SJSA1 (cell line): Measurements from ENCODE around the gene PFKL. TPM values are rescaled to one million over a fixed set of nuclear protein-coding genes. Genes with fewer than 3 reads are reported as not detected.
"Not testable (repeated sequence)": the region's sequence is repeated elsewhere in the genome, so short reads cannot be mapped to it uniquely, and the experiment has no call there.

Source experiments
- DNase-seq, 2 experiments: peaks; one replicate each; pipeline ENCODE4 v3.0.0-alpha.2; 2015 to 2020; ENCODE audit warnings: low spot score in 2 of 2, low read depth in 1 of 2
- H3K27ac ChIP-seq: fragments of 250-450 bp; sonication (Bioruptor Pico); 2 replicates; pipeline ENCODE4 v1.5.1; 2020; ENCODE audit warnings: mild to moderate bottlenecking, moderate library complexity
- H3K27me3 ChIP-seq: fragments of 250-450 bp; sonication (Bioruptor Pico); replicated peaks from 2 replicates; pipeline ENCODE4 v1.5.1; 2020; ENCODE audit warnings: mild to moderate bottlenecking, moderate library complexity
- H3K36me3 ChIP-seq: fragments of 250-450 bp; sonication (Bioruptor Pico); 2 replicates; pipeline ENCODE4 v1.5.1; 2020; ENCODE audit warnings: mild to moderate bottlenecking
- H3K4me1 ChIP-seq: fragments of 250-450 bp; sonication (Bioruptor Pico); replicated peaks from 2 replicates; pipeline ENCODE4 v1.6.1; 2021; ENCODE audit warnings: mild to moderate bottlenecking
- H3K4me3 ChIP-seq: fragments of 250-450 bp; sonication (Bioruptor Pico); 2 replicates; pipeline ENCODE4 v1.5.1; 2020; ENCODE audit warnings: mild to moderate bottlenecking
- H3K9me3 ChIP-seq: fragments of 250-450 bp; sonication (Bioruptor Pico); replicated peaks from 2 replicates; pipeline ENCODE4 v1.5.1; 2020; ENCODE audit warnings: mild to moderate bottlenecking
- total RNA-seq: library from RNA; depleted of rRNA; stranded (reverse); fragments of >200 nt; shearing (Covaris generic); gene quantifications from 2 replicates; pipeline ENCODE4 v1.2.3, GENCODE V29; 2014

The PFKL gene
- total RNA-seq, 1 experiment from 2014 or later, result 134 TPM

DNA sequence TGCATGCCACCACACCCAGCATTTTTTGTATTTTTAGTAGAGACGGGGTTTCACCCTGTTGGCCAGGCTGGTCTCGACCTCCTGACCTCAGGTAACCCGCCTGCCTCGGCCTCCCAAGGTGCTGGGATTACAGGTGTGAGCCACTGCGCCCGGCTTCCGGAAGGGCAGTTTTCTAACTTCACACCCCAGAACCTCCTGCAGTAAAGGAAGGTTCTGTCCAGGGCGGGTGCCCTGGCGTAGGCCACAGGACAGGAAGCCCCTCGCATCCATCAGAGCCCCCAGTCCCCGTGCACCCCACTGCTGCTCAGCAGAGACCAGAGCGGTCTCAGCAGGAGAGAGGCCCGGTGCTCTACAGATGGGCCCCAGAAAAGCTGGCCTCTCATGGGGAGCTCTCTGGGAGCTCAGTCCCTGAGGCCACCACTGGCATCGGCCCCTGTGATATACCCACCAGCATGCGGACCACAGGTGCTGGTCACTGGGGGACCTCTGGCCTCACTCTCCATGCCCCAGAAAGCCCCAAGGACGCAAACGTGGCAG, 34.1 kb upstream of the PFKL start:
- H3K36me3 ChIP-seq, result no peaks in the 10 kb centered on the region
- no peaks in the 10 kb centered on the region for H3K4me1 ChIP-seq
- peak in 1 of 2 experiments; percentile 36 for DNase-seq
- no peak overlapping the region for H3K27ac ChIP-seq
- no peaks in the 10 kb centered on the region for H3K9me3 ChIP-seq
- H3K27me3 ChIP-seq, result no peaks in the 10 kb centered on the region; the same call in 1 of the 2 replicates
- no peak overlapping the region for H3K4me3 ChIP-seq

DNA sequence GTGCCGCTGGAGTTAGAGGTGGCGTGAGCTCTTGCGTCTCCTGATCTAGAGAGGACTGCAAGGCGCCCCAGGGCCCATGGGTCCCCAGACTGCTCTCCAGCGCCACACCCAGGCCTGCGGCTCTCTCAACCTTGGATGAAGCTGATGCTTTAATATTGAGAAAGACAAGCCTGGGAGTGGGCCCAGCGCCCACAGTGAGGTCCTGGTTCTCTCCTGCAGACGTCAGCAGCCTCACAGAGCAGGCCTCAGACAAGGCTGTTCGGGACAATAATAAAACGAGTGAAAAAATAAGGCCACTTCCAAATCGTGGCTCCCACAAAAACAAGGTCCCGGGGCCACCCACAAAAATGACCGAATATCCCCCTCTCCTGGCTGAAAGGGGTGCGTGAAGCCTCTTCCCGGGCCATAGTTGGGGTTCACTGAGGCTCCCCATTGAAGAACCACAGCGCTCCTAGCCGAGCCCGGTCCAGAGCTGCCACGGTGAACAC, 32.2 kb upstream of the PFKL start:
- no peaks in the 10 kb centered on the region for H3K4me1 ChIP-seq

DNA sequence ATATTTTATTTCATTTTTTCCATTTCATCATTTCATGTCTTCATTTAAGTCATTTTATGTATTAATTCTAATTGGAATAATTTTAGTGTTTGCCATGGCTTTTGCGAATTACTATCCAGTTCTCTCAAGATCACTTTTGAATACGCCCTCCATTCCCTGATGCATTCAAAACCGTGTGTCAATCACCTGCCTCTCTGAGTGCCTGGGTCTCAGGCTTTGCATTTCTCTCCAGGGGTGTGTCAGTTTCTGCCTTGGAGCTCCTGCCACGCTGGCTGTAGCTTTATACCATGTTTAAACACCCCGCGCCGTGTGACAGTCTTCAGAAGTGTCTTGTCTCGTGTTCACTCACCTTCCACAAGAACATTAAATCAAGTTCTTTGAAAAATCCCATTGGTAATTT, 30.8 kb upstream of the PFKL start:
- no peaks in the 10 kb centered on the region; the same call in 1 of the 2 replicates for H3K27me3 ChIP-seq
- no peak overlapping the region for H3K4me3 ChIP-seq
- no peaks in the 10 kb centered on the region for H3K9me3 ChIP-seq
- H3K27ac ChIP-seq, result no peak overlapping the region
- H3K36me3 ChIP-seq, result no peaks in the 10 kb centered on the region
- no peaks in the 10 kb centered on the region for H3K4me1 ChIP-seq
- no peak for DNase-seq

More for the DNA sequence above, 32.2 kb upstream of the PFKL start:
- H3K36me3 ChIP-seq, result no peaks in the 10 kb centered on the region
- DNase-seq, result peak in 1 of 2 experiments; percentile 38
- no peak overlapping the region for H3K4me3 ChIP-seq
- H3K27ac ChIP-seq, result no peak overlapping the region
- H3K9me3 ChIP-seq, result no peaks in the 10 kb centered on the region
- H3K27me3 ChIP-seq, result no peaks in the 10 kb centered on the region

DNA sequence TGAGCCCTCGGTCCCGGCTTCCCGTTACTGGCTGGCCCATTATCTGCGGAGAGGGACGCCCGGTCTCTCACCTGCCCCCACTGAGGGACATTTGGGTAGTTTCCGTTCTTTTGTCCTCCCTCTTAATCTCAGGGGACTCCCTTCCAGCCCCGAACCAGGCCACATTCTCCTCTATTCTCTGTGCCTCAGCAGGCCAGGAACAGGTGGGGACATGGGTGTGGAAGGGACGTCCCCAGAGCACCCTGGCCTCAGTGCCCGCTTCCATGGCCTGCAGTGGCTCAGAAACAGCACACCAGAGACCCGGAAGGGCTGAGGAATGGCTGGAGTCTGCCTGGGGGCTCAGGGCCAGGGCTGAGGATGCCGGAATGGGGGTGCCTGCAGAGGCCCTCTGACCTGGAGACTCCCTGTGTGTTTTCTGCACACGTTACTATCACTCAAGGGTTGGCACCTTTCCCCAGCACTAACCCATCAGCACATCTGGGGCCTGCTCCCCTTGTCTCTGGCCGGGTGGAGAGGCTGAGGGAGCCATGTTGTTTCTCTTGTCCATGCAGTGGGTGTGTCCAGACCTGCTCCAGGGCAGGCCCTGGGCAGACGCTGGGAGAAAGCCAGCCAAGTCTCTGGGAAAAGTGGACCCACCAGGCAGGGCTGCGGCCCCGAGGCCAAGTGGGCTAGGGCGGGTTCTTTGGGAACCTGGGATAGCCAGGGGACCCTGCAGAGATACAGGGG, 28.1 kb upstream of the PFKL start:
- no peaks in the 10 kb centered on the region; the same call in none of the 2 replicates for H3K27me3 ChIP-seq
- no peaks in the 10 kb centered on the region for H3K4me1 ChIP-seq
- no peak overlapping the region for H3K4me3 ChIP-seq
- H3K27ac ChIP-seq, result no peak overlapping the region
- no peaks in the 10 kb centered on the region for H3K36me3 ChIP-seq
- no peaks in the 10 kb centered on the region for H3K9me3 ChIP-seq
- no peak for DNase-seq

DNA sequence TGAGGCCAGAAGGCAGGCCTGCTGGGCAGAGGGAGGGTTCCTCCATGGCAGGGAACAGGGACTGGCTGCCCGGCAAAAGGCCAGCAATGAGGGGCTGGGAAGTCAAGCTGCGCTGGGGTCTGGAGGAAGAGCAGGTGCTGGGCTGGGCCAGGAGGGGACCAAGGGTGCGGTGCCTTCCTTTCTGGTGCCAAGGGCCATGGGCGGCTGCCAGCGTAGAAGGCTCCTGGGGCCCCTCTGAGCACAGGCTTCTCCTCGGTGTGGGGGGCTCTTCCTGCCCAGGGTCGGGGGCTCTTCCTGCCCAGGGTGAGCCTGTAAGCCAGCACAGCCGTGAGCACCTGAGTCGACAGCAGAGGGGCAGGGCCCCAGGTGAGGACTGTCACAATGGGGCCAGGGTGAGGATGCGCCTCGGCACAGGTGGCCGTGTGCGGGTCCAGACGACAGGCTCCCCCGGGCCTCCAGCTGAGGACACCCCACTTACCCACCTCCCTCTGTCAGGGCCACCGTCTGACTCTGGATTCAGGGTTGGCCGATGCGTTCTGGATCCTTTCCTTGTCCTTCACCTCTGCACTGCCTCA, 27.5 kb upstream of the PFKL start:
- no peak for DNase-seq
- H3K9me3 ChIP-seq, result no peaks in the 10 kb centered on the region
- H3K36me3 ChIP-seq, result no peaks in the 10 kb centered on the region
- H3K4me1 ChIP-seq, result no peaks in the 10 kb centered on the region
- no peak overlapping the region for H3K4me3 ChIP-seq
- H3K27me3 ChIP-seq, result no peaks in the 10 kb centered on the region; the same call in none of the 2 replicates
- no peak overlapping the region for H3K27ac ChIP-seq

DNA sequence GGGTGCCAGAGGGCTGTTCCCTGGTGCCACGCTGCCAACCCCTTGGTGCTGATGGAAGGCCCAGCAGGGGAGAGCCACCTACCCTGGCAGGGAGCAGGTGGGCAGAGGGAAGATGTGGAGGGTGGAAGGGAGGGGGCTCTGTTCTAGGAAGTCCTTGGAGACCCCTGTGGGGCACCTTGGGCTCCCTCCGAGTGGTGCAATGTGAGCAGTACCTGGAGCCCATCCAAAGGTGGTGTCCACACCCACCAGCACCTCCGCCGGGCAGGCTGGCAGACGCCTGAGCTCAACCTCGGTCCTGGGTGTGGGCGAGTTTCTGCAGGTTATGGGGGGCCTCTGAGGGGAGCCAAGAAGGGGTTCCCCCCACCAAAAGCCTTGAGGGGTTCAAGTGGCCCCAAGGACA, 26.8 kb upstream of the PFKL start:
- H3K4me1 ChIP-seq, result no peaks in the 10 kb centered on the region
- DNase-seq, result no peak
- H3K27me3 ChIP-seq, result no peaks in the 10 kb centered on the region; the same call in none of the 2 replicates
- H3K36me3 ChIP-seq, result no peaks in the 10 kb centered on the region
- no peaks in the 10 kb centered on the region for H3K9me3 ChIP-seq
- no peak overlapping the region for H3K4me3 ChIP-seq
- no peak overlapping the region for H3K27ac ChIP-seq

DNA sequence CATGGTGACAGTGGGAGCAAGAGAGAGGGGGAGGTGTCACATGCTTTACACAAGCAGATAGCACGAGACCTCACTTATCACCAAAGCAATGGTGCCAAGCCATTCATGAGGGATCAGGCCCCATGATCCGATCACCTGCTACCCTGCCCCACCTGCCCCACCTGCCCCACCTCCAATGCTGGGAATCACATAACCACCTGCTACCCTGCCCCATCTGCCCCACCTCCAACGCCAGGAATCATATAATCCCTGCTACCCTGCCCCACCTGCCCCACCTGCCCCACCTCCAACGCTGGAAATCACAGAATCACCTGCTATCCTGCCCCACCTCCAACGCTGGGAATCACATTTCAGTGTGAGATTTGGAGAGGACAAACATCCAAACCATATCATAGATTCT, 24.8 kb upstream of the PFKL start:
- Histone ChIP-seq H3K27ac (no peak overlapping the region), H3K9me3 (no peaks in the 10 kb centered on the region), H3K27me3 (no peaks in the 10 kb centered on the region; the same call in none of the 2 replicates), H3K4me1 (no peaks in the 10 kb centered on the region), H3K36me3 (no peaks in the 10 kb centered on the region), H3K4me3 (no peak overlapping the region)
- no peak for DNase-seq

DNA sequence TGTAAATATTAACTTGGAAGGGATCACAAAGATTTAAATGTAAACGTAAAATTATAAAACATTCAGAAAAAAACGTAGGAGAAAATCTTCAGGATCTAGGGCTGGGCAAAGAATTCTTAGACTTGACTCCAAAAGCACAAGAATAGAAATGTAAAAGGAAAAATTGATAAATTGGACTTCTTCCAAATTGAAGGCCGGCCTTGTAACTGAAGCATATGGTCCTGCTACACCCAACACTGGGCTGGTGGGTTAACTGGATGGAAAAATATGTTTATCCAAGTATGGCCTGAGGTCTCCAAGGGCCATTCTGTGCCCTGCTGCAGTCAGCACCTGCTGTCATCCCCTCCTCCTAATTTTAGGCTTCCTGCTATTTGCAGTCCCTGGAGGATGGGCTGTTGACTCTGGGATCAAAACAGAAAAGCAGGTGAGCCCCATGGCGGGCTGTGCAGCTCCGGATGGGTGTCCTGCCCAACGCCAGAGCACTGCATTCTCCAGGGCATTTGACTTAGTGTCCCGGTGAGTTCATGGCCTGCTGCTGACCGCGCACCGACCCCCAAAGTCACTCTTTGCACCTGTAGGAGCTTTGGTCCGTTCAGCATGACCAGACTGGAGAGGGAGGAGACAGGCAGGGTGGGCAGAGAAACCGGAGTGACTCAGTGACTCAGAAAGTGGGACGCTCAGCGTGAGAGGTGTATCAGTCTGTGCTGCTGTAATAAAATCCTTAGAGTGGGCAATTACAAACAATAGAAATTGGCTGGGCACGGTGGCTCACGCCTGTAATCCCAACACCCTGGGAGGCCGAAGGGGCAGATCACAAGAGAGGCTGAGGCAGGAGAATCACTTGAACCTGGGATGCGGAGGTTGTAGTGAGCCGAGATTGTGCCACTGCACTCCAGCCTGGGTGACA, 20.2 kb upstream of the PFKL start:
- H3K4me3 ChIP-seq, result no peak overlapping the region
- no peak for DNase-seq
- no peaks in the 10 kb centered on the region for H3K36me3 ChIP-seq
- no peaks in the 10 kb centered on the region for H3K9me3 ChIP-seq
- no peak overlapping the region for H3K27ac ChIP-seq
- no peaks in the 10 kb centered on the region for H3K4me1 ChIP-seq
- no peaks in the 10 kb centered on the region; the same call in none of the 2 replicates for H3K27me3 ChIP-seq

DNA sequence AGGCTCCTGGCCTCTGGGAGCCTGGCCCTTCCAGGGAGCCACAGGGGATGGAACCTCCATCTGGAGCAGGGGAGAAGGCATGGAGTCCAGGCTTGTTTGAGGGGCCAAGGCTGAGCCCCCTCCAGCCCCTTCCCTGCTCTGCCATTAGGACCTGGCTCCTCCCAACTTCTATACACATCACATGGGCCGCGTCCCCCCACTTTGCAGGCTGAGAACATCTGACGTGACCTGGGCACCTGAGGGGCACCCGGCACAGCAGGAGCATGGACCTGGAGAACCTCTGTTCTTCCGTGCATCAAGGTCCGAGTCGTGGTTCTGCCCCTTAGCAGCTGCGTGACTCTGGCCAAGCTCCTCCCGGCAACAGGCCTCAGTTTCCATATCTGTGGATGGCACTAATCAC, 18.1 kb upstream of the PFKL start:
- Histone ChIP-seq H3K27ac (no peak overlapping the region), H3K27me3 (0 out of 2 replicates have a peak, but pooled peaks cover 4% of the 10 kb centered on the region), H3K4me1 (peaks cover 7% of the 10 kb centered on the region), H3K9me3 (no peaks in the 10 kb centered on the region; the same call in 1 of the 2 replicates), H3K36me3 (no peaks in the 10 kb centered on the region), H3K4me3 (no peak overlapping the region)
- no peak for DNase-seq

DNA sequence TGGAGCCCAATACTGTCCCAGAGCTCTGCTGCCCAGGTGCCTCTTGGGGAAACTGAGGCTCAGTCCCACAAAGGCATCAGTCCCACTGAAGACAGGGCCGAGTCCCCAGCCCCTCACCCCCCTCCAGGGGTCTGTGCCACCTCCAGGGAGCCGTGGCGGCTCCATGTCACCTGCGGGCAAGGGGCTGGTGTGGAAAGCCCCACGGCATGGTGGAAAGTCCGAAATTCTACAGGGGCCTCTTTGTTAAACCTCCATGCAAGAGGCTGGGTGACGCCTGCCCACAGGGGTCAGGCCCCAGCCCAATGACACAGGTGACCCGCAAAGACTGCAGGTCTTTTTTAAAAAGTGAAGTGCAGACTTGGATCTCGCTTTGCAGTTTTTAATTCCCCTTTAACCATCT, 17.5 kb upstream of the PFKL start:
- no peak overlapping the region for H3K4me3 ChIP-seq
- no peak for DNase-seq
- no peaks in the 10 kb centered on the region; the same call in 1 of the 2 replicates for H3K9me3 ChIP-seq
- H3K36me3 ChIP-seq, result no peaks in the 10 kb centered on the region
- H3K4me1 ChIP-seq, result peaks cover 7% of the 10 kb centered on the region
- H3K27ac ChIP-seq, result no peak overlapping the region
- 0 out of 2 replicates have a peak, but pooled peaks cover 4% of the 10 kb centered on the region for H3K27me3 ChIP-seq

DNA sequence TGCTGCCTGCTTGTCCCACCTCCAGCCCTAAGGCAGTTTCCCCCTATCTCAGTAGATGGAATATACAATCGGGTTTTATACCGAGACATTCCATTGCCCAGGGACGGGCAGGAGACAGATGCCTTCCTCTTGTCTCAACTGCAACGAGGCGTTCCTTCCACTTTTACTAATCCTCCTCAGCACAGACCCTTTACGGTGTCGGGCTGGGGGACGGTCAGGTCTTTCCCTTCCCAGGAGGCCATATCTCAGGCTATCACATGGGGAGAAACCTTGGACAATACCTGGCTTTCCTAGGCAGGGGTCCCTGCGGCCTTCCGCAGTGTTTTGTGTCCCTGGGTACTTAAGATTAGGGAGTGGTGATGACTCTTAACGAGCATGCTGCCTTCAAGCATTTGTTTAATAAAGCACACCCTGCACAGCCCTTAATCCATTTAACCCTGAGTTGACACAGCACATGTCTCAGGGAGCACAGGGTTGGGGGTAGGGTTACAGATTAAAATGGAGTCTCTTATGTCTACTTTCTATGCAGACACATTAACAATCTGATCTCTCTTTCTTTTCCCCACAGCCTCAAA, 16.6 kb upstream of the PFKL start:
- H3K36me3 ChIP-seq, H3K27ac ChIP-seq: not testable (repeated sequence)

DNA sequence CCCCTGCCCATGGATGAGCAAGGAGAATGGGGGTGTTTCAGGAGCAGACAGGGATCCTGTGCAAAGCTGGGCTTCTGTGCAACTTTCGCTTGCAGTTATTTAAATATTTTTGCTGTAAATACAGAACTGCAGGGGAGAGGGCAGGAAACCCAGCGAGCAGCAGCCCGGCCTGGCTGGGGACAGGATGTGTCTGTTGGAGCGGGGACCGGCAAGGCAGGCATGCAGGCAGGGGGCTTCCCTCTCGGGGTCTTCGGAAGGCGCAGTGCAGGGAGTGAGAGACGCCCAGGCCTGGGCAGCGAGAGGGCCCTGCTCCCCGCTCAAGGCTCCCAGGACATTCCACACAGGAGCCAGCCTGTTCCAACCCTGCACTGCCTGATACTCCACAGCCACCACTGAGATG, 15.9 kb upstream of the PFKL start:
- Histone ChIP-seq H3K4me1 (peaks cover 7% of the 10 kb centered on the region), H3K36me3 (no peaks in the 10 kb centered on the region), H3K9me3 (no peaks in the 10 kb centered on the region; the same call in 1 of the 2 replicates), H3K27ac (no peak overlapping the region), H3K27me3 (0 out of 2 replicates have a peak, but pooled peaks cover 4% of the 10 kb centered on the region), H3K4me3 (no peak overlapping the region)
- DNase-seq, result no peak

More for the DNA sequence above, 16.6 kb upstream of the PFKL start:
- not testable (repeated sequence) for H3K9me3 ChIP-seq, DNase-seq, H3K4me1 ChIP-seq, H3K4me3 ChIP-seq, H3K27me3 ChIP-seq
